Activated CD4-positive, CD25-positive, alpha-beta regulatory T cell treated with anti-CD3 and anti-CD28 coated beads, Interleukin-2, amount 50 U/mL, for 16 hours (primary cell): Measurements from ENCODE around the gene ZNF587.
"Not testable (repeated sequence)": the region's sequence is repeated elsewhere in the genome, so short reads cannot be mapped to it uniquely, and the experiment has no call there.

ENCODE experiments used
- DNase-seq: peaks from one replicate; pipeline ENCODE4 v3.0.0-alpha.2; 2020; ENCODE audit warnings: low read depth, low spot score

ZNF587 gene

DNA sequence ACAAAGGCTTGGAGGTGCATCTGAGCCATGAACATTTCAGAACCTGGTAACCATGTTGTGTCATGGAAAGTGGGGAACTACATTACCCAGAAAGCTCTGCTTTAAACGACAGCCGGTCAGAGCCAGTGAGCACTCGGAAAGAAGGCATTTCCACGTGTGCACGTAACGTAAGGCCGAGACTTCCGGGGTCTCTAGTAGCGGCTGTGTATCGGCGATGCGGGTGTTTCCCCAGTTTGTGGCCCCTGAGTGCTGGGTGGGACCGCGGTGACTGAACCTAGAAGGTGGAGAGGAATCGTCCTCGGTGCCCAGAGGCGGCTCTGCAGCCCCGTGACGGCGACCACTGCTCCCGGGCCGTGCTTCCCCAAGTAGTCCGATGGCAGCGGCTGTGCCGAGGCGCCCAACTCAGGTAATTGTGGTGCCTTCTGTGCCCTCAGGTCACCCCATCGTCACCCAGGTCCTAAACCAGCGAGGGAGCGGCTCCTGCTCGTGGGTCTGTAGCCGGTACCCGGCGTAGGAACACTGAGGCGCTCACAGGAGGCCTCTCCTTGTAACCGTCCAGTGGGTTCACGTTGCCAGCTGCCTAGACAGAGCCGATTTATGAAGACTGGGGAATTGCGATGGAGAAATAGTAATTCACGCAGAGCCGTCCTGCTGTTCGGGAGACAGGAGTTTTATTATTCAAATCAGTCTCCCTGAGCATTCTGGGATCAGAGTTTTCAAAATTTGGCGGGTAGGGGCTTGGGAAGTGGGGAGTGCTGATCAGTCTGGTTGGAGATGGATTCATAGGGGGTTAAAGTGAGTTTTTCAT, at the start of gene ZNF587:
ZNF587 (plus strand) TSS at position 194 of the 808 bp plus-strand sequence; CDS start at position 374, 180 bp downstream.
- peak; percentile 63 for DNase-seq

DNA sequence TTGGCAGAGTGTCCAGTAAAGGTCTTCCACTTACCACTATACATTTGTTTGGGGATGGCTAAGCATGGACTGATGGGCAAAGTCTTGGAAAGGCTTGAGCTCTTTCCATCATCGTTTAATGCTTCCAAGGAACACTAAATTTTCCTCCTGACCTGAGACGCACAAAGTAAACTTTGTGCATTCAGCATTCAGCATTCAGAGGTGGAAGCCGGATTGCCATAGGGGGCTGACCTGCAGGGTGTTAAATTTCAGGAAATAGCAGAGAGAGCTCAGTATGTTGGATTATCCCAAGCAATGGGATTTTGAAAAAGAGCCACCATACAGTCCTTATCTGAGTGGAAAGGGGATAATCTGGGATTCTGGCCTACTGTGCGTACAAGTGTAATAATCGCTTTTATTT, 49.0 kb upstream of the ZNF587 start:
- no peak for DNase-seq

DNA sequence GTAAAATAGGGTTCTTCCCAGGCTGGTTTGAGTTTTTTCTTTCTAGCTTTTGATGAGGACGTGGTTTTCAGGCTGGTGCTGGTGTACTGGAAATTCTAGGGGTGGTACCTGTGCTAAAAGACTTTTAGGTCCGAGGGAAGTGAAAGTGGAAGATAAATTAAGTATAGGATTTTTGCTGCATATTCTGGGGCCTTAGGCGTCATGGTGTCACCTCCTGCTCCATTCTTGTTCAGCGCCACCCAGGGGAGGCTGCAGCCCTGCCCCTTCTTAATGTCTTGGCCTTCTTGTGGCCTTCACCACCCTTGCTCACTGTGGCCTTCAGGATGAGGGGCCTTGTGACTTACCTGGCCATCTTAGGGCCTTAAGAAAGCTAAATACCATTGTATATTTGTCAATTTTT, 47.4 kb upstream of the ZNF587 start:
- no peak for DNase-seq

DNA sequence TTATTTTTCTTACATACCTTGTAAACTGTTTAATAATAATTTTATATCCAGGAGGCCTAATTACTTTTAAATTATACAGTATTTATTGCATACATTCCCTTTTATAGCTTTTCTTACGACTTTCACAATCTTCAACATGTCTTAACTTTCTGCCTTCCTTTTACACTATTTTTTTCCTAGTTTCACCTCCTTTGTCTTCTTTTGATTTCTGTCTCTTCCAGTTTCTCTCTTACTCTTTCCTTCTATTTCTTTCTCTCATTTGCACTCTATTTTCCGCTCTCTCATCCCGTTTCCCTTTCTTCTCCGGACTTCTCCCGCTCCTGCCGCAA, 46.4 kb upstream of the ZNF587 start:
- no peak for DNase-seq

DNA sequence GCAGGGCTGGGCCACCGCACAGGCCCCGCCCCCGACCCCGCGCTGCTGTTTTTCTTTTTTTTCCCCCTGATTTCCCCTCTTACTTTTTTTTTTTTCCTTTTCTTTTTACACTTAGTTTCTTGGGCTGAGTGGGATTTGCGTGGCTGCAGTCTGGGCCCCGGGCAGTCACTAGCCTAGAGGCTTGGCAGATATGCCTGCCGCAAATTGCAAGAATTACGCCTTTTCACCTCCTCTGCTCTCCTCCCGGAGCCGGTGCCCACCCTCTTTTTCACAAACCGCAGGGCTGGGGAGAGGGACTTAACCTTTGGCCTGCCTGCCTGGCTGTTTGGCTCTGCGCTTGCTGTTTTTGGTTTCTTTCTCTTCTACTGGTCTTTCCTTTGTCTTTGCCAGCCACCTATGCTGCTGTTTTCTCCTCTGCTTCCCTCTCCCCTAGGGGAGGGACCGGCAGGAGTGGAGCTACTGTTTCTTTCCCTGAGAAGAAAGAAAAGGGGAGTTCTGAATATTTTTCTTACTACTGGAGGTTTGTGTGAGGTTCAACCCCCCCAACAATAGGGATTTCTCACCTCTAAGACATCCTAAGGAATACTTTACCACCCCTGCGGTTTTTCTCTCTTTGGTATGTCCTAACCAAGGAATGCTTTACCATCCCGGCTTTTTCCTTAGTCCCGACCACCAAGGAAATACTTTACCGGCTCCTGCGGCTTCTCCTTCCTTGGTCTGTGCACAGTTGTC, 45.9 kb upstream of the ZNF587 start:
- DNase-seq: no peak

DNA sequence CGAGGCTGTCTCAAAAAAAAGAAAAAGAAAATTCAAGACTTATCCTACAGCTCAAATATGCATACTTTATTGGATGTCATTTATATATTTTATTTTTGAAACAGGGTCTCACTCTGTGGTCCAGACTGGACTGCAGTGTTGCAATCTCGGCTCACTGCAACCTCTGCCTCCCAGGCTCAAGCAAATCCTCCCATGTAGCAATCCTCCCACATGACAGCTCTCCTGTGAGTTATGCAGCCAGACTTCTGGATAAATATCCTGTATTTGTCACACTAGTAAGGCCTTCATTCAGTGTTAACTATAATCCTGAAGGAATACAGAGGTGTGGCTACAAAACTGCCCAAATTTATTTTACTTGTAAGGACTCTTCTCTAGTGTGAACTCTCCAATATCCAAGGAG, 42.1 kb upstream of the ZNF587 start:
- no peak for DNase-seq

DNA sequence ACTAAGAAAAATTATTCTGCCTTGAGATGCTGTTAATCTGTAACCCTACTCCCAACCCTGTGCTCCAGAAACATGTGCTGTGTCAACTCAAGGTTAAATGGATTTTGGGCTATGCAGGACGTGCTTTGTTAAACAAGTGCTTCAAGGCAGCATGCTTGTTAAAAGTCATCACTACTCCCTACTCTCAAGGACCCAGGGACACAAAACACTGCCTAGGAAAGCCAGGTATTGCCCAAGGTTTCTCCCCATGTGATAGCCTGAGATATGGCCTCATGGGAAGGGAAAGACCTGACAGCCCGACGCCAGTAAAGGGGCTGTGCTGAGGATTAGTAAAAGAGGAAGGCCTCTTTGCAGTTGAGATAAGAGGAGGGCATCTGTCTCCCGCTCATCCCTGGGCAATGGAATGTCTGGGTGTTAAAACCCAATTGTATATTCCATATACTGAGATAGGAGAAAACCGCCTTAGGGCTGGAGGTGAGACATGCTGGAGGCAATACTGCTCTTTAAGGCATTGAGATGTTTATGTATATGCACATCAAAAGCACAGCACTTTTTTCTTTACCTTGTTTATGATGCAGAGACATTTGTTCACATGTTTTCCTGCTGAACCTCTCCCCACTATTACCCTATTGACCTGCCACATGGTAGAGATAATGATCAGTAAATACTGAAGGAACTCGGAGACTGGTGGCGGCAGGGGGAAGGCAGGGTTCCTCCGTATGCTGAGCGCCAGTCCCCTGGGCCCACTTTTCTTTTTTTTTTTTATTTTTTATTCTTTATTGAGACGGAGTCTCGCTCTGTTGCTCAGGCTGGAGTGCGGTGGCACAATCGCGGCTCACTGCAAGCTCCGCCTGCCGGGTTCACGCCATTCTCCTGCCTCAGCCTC, 39.0 kb upstream of the ZNF587 start:
- DNase-seq: not testable (repeated sequence)

DNA sequence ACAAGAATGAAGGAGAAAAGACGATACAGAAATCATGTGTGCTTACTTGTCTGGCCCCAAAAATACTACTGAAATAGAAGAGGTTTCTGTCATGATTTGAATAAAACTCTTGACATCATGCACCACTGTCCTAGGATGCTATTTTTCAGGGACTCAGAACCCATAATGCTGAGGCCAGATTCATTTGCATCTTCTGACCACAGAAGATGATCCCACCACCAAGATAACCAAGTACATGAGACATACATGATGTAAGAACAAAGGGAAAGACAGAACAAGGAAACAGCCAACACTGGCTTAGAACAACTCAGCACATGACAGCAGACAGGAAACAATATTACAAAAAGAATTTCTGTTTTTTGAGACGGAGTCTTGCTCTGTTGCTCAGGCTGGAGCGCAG, 37.4 kb upstream of the ZNF587 start:
- no peak for DNase-seq

DNA sequence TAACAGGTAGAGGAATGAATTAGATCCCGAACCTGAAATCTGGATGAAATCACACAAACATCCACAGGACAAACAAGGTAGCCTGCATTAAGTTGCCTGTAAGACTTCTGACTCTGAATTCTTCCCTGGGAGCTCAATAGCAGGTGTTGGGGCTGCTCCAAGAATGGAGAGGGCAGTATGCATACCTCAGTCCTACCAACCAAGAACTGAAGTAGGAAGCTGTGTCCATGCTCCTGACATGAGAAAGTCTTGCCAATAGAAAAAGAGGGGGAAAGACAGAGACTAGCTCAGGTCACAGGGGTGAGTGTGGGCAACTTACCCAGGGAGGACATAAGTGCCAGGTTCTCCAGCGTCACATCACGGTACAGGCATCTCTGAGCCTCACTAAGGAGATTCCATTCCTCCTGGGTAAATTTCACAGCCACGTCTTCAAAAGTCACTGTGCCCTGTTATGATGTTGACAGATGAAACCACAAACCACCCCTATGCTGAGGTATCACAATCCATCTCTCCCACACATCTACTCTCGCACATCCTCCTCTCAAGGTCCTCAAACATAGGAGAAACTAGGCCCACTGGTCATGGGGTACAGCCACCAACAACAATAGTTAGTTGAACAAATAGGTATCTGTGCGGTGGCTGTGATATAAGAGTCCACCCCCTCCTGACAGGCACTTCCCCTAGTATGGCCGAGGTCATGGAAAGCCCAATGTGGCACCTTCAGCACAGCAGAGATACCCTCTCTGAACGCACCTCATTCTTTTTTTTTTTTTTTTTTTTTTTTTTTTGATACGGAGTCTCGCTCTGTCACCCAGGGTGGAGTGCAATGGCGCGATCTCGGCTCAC, 36.5 kb upstream of the ZNF587 start:
- DNase-seq: not testable (repeated sequence)

DNA sequence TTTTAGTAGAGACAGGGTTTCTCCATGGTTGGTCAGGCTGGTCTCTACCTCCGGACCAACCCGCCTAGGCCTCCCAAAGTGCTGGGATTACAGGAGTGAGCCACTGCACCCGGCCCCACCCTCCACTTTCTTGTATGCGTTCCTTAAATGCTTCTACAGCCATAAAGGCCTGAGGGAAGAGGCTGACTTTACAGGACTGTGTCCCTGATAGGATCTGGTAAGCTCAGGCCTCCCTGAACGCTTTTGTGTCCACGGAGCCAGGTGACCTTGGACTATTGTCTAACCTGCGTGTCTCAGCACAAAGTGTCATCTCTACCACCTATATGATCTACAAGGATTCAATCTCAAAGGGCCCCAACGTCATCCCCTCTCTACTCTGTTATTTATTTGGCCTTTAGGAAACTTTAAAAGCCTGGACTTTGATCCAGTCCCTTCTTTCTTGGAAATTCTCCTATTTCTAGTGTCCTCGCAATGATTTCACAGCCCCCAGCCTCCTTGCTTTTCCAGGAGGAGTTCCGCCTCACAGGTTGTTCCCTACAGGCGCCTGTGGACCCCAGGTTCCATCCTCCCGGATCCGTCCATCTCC, 35.6 kb upstream of the ZNF587 start:
- DNase-seq: no peak

DNA sequence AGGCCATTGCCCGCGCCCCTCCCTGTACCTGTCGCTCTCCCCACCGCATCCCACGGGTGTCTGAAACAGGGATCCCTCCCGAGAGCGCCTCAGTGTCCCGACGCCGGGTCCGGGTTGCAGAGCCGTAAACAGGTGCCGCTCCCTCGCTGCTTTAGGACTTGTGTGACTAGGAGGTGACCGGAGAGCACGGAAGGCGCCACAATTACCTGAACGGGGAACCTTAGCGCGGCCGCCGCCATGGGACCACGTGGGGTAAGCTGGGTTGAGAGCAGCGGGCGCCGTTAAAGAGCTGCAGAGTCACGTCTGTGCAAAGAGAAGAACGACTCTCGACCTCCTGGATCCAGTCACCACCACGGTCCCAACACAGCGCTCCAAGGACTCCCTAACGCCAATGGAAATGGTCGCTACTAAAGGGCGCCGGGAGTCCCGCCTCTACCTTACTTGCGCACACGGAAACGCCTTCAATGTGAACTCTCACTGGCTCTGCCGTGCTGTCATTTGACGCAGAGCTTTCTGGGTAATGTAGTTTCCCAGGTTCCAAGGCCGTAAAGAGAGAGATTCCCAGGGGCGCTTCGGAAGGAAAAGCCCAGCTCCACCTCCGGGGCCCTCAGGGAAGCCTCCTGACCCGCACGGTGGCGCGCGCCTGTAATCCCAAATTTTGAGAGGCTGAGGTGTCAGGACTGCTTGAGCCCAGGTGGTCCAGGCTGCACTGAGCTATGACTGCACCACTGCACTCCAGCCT, 35.0 kb upstream of the ZNF587 start, which contains the start of gene ZNF552:
ZNF552 (minus strand) TSS at position 409 of the 742 bp plus-strand sequence; CDS start at position 239, 170 bp downstream.
- DNase-seq: peak; percentile 57

DNA sequence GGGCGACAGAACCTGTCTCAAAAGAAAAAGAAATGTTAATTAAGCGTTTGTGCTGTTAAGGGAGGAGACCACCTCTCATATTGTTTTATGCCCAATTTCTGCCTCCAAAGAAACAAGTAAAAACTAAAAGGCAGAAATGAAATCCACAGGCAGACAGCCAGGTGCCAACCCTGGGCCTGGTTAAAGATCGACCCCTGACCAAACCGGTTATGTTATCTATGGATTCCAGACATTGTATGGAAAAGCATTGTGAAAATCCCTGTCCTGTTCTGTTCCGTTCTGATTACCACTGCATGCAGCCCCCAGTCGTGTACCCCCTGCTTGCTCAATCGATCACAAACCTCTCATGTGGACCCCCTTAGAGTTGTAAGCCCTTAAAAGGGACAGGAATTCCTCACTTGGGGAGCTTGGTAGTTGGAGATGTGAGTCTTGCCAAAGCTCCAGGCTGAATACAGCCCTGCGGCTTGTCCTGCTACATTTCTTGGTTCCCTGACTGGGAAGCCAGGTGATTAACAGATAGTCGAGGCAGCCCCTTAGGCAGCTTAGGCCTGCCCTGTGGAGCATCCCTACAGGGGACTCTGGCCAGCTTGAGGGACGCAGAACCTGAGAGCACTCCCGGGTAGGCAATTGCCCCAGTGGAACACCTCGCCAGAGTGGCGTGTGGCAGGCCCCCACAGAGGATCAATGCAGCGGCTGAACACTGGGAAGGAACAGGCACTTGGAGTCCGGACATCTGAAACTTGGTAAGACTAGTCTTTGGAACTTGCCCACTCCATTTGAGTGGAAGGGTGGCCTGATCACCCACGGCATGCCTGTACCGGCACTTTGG, 34.2 kb upstream of the ZNF587 start:
- DNase-seq: no peak

DNA sequence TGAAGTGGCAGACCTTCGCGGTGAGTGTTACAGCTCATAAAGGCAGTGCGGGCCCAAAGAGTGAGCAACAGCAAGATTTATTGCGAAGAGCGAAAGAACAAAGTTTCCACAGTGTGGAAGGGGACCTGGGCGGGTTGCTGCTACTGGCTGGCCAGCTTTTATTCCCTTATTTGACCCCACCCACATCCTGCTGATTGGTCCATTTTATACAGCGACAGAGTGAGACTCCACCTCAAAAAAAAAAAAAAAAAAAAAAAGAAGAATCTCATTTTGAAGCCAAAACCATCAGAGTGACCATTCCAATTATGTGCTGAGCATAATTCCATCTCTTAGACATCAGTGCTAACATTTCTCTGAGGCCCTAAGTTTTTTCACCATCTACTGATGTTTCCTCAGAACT, 33.0 kb upstream of the ZNF587 start:
- no peak for DNase-seq

DNA sequence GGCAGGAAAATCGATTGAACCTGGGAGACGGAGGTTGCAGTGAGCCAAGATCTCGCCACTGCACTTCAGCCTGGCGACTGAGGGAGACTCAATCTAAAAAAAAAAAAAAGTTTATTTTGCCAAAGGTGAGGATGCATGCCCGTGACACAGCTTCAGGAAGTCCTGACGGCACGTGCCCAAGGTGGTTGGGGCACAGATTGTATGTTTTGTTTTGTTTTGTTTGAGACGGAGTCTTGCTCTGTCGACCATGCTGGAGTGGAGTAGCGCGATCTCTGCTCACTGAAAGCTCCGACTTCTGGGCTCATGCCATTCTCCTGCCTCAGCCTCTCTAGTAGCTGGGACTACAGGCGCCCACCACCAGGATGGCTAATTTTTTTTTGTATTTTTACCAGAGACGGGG, 31.7 kb upstream of the ZNF587 start:
- DNase-seq: no peak

DNA sequence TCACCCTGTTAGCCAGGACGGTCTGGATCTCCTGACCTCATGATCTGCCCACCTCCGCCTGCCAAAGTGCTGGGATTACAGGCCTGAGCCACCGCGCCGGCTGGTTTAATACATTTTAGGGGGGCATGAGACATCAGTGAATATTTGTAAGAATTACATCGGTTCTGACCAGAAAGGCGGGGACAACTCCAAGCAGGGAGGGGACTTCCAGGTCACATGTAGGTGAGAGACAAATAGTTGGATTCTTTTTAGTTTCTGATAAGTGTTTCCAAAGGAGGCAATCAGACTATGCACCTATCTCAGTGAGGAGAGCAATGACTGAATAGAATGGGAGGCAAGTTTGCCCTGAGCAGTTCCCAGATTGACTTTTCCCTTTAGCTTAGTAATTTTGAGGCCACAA, 31.3 kb upstream of the ZNF587 start:
- DNase-seq: no peak

DNA sequence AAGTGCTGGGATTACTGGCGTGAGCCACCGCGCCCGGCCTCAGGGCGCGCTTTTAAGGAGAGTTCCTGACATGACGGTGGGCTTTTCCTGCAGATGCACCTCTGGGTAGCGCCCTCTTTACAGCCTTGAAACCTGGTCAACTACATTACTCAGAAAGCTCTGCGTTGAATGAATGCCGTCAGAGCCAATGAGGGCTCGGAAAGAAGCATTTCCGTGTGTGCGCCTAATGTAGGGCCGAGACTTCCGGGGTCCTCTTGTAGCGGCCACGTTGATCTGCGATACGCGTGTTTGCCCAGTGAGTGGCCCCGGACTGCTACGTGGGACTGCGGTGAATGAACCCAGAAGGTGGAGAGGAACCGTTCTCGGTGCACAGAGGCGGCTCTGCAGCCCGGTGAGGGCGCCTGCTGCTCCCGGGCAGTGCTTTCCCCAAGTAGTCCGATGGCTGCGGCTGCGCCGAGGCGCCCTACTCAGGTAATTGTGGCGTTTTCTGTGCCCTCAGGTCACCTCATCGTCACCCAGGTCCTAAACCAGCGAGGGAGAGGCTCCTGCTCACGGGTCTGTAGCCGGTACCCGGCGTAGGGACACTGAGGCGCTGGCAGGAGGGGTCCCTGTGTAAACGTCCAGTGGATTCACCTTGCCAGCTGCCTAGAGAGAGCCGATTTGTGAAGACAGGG, 30.0 kb upstream of the ZNF587 start:
- DNase-seq: peak; percentile 68

DNA sequence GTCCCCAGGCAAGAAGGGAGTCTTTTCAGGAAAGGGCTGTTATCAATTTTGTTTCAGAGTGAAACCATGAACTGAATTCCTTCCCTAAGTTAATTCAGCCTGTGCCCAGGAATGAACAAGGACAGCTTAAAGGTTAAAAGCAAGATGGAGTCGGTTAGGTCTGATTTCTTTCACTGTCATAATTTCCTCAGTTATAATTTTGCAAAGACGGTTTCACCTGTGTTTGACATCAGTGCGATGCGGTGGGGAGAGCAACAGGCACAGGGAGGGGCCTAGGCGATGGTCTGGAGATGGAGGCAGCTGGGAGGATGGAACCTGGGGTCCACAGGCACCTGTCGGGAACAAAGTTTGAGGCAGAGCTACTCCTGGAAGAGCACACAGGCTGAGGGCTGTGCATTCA, 29.1 kb upstream of the ZNF587 start:
- DNase-seq: no peak

DNA sequence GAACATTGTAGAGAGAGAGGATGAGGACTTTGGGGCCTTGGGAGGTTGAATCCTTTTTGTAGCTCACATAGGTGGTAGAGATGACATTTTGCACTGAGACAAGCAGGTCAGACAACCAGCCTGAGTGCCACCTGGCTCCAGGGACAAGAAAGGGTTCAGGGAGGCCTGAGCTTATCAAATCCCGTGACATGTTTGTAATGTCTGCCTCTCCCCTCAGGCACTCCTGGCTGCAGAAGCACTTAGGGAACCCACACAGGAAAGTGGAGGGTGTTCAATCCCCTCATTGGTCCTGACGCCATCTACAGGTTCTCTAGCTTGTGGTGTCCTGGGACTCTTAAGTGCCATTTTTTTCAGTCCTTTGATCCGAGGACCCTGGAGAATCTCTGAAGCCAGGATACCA, 28.6 kb upstream of the ZNF587 start:
- DNase-seq: not testable (repeated sequence)

DNA sequence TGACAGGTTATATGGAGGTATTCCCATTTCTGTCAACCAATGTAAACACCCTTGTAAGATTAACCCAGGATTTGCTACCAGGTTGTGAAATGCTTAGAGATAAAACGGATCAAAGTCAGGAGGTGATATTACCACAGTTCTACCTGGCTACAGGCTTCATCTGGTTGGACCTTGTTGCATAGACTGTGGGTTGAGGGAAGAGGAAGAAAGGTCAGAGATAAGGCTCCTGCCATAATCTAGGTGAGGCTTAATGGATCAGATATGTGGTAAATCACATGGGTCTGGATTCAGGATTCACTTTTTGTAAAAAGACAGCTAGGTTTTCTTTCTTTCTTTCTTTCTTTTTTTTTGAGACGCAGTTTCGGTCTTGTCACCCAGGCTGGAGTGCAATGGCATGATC, 28.2 kb upstream of the ZNF587 start:
- not testable (repeated sequence) for DNase-seq
